ENCODE results near the gene CRYZL1. TPM values are rescaled to one million over a fixed set of nuclear protein-coding genes. Genes with fewer than 3 reads are reported as not detected.

Gene CRYZL1
- total and polyA plus RNA-seq, 5 donors from 2014 or later = 27.2 to 35.7 (median 31.5) TPM

DNA sequence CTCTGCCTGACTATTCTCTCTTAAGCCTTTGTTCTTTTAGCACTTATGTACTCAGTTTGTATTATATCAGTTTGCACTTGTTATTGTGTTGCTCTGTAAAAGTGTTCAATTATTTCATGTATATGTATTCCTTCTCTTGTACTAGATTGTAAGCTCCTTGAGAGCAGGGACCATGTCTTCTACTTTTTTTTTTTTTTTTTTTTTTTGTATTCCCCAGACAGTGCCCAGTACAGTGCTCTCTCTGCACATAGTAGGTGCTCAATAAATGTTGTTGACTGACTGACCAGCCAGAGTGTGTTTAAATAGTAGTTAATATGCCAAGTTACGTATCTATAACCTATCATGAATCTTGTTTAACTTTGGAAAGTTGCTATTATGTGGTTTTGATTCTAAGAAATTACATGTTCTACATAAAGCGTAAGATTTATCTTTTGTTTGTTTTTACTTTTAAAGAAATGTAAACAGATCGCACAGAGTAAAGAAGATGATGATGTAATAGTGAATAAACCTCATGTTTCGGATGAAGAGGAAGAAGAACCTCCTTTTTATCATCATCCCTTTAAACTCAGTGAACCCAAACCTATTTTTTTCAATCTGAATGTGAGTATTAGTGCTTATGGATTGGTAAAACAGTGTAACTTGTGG lies 82.6 kb downstream of the CRYZL1 start:
- Mint-ChIP-seq H3K27me3 (no peaks in the 10 kb centered on the region), H3K27ac (no peak overlapping the region), H3K36me3 (peaks cover 77% of the 10 kb centered on the region), H3K4me1 (peaks cover 54 to 82% (median 71%) of the 10 kb centered on the region in 4 donors), H3K4me3 (peak overlapping the region in 2 of 4 donors; percentile 10 to 74), H3K9me3 (no peaks in the 10 kb centered on the region)
- H3K36me3 ChIP-seq (ENCODE audit: control insufficient read depth, insufficient read depth, low read length) = peaks cover 83% of the 10 kb centered on the region
- no peak for ATAC-seq (ENCODE audit: low read depth in 2 of 2)
- peaks cover 15% of the 10 kb centered on the region for H3K4me1 ChIP-seq (ENCODE audit: control insufficient read depth, insufficient read depth, low read length, poor library complexity, severe bottlenecking)
- no peaks in the 10 kb centered on the region for H3K27me3 ChIP-seq (ENCODE audit: control insufficient read depth, insufficient read depth, low read length)
- H3K4me3 ChIP-seq (ENCODE audit: low read depth, low read length) = no peak overlapping the region
- no peaks in the 10 kb centered on the region for H3K9me3 ChIP-seq (ENCODE audit: control insufficient read depth in 2 of 2, low read length in 2 of 2)
- no peak overlapping the region for H3K27ac ChIP-seq (ENCODE audit: insufficient read depth, low read length, poor library complexity, severe bottlenecking)
- DNase-seq = no peak

DNA sequence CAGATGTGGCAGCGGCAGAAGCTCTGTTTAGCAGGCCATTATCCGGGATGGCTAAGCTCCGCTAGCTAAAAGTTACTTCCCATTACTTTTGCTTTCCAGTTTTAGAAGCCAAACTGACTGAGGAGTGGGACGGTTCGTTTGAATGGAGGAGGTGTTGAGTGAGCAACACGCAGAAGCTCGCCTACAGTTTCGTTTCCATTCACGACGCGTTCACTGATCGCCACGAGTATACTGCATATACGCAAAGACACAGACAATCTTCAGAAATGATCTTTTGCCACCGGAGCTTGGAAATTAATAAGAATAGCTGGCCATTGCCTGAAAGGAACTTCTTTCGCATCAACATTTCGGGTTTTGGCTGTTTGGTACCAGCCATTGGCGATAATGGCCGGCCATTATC lies 84.1 kb downstream of the CRYZL1 start:
- Mint-ChIP-seq H3K4me1 (peaks cover 47 to 82% (median 70%) of the 10 kb centered on the region in 4 donors), H3K27ac (no peak overlapping the region), H3K4me3 (peak overlapping the region in 1 of 4 donors; percentile 39), H3K27me3 (no peaks in the 10 kb centered on the region), H3K36me3 (peaks cover 81% of the 10 kb centered on the region), H3K9me3 (no peaks in the 10 kb centered on the region)
- no peaks in the 10 kb centered on the region for H3K9me3 ChIP-seq (ENCODE audit: control insufficient read depth in 2 of 2, low read length in 2 of 2)
- no peaks in the 10 kb centered on the region for H3K27me3 ChIP-seq (ENCODE audit: control insufficient read depth, insufficient read depth, low read length)
- ATAC-seq (ENCODE audit: low read depth in 2 of 2) (no peak), DNase-seq (no peak)
- H3K4me1 ChIP-seq (ENCODE audit: control insufficient read depth, insufficient read depth, low read length, poor library complexity, severe bottlenecking) = peaks cover 20% of the 10 kb centered on the region
- no peak overlapping the region for H3K27ac ChIP-seq (ENCODE audit: insufficient read depth, low read length, poor library complexity, severe bottlenecking)
- H3K4me3 ChIP-seq (ENCODE audit: low read depth, low read length) = no peak overlapping the region
- H3K36me3 ChIP-seq (ENCODE audit: control insufficient read depth, insufficient read depth, low read length) = peaks cover 85% of the 10 kb centered on the region

DNA sequence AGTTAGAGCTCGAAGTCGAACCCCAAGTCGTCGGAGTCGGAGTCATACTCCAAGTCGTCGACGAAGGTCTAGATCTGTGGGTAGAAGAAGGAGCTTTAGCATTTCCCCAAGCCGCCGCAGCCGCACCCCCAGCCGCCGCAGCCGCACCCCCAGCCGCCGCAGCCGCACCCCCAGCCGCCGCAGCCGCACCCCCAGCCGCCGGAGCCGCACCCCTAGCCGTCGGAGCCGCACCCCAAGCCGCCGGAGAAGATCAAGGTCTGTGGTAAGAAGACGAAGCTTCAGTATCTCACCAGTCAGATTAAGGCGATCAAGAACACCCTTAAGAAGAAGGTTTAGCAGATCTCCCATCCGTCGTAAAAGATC lies 86.6 kb downstream of the CRYZL1 start:
- H3K9me3 Mint-ChIP-seq = no peaks in the 10 kb centered on the region
- no peak for ATAC-seq (ENCODE audit: low read depth in 2 of 2)
- peaks cover 14% of the 10 kb centered on the region for H3K4me1 ChIP-seq (ENCODE audit: control insufficient read depth, insufficient read depth, low read length, poor library complexity, severe bottlenecking)

DNA sequence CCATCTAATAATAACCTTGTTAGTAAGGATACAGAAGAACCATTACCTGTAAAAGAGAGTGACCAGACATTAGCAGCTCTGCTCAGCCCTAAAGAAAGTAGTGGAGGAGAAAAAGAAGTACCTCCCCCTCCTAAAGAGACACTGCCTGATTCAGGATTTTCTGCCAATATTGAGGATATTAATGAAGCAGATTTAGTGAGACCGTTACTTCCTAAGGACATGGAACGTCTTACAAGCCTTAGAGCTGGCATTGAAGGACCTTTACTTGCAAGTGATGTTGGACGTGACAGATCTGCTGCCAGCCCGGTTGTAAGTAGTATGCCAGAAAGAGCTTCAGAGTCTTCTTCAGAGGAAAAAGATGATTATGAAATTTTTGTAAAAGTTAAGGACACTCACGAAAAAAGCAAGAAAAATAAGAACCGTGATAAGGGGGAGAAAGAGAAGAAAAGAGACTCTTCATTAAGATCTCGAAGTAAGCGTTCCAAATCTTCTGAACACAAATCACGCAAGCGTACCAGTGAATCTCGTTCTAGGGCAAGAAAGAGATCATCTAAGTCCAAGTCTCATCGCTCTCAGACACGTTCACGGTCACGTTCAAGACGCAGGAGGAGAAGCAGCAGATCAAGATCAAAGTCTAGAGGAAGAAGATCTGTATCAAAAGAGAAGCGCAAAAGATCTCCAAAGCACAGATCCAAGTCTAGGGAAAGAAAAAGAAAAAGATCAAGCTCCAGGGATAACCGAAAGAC lies 87.1 kb downstream of the CRYZL1 start:
- H3K27ac ChIP-seq (ENCODE audit: insufficient read depth, low read length, poor library complexity, severe bottlenecking) = no peak overlapping the region
- no peaks in the 10 kb centered on the region for H3K9me3 ChIP-seq (ENCODE audit: control insufficient read depth in 2 of 2, low read length in 2 of 2)
- H3K27me3 ChIP-seq (ENCODE audit: control insufficient read depth, insufficient read depth, low read length) = no peaks in the 10 kb centered on the region
- peak overlapping the region in 3 of 4 donors; percentile 51 to 64 (median 56) for H3K4me3 Mint-ChIP-seq
- no peaks in the 10 kb centered on the region for H3K9me3 Mint-ChIP-seq
- DNase-seq = no peak
- H3K4me1 ChIP-seq (ENCODE audit: control insufficient read depth, insufficient read depth, low read length, poor library complexity, severe bottlenecking) = peaks cover 14% of the 10 kb centered on the region
- H3K27ac Mint-ChIP-seq = peak overlapping the region in 1 of 3 donors; percentile 64
- peaks cover 85% of the 10 kb centered on the region for H3K36me3 ChIP-seq (ENCODE audit: control insufficient read depth, insufficient read depth, low read length)
- H3K36me3 Mint-ChIP-seq = peaks cover 70% of the 10 kb centered on the region
- H3K4me1 Mint-ChIP-seq = peaks cover 39 to 68% (median 57%) of the 10 kb centered on the region in 4 donors
- ATAC-seq (ENCODE audit: low read depth in 2 of 2) = no peak
- H3K4me3 ChIP-seq (ENCODE audit: low read depth, low read length) = no peak overlapping the region
- H3K27me3 Mint-ChIP-seq = no peaks in the 10 kb centered on the region

More for the DNA sequence above, 86.6 kb downstream of the CRYZL1 start:
- Histone ChIP-seq H3K4me3 (ENCODE audit: low read depth, low read length) (peak overlapping the region; percentile 7), H3K27ac (ENCODE audit: insufficient read depth, low read length, poor library complexity, severe bottlenecking) (no peak overlapping the region), H3K36me3 (ENCODE audit: control insufficient read depth, insufficient read depth, low read length) (peaks cover 85% of the 10 kb centered on the region), H3K27me3 (ENCODE audit: control insufficient read depth, insufficient read depth, low read length) (no peaks in the 10 kb centered on the region), H3K9me3 (ENCODE audit: control insufficient read depth in 2 of 2, low read length in 2 of 2) (no peaks in the 10 kb centered on the region)
- Mint-ChIP-seq H3K27me3 (no peaks in the 10 kb centered on the region), H3K4me1 (peaks cover 35 to 68% (median 57%) of the 10 kb centered on the region in 4 donors), H3K4me3 (peak overlapping the region in 2 of 4 donors; percentile 50 to 69), H3K36me3 (peaks cover 71% of the 10 kb centered on the region), H3K27ac (no peak overlapping the region)
- DNase-seq = no peak

DNA sequence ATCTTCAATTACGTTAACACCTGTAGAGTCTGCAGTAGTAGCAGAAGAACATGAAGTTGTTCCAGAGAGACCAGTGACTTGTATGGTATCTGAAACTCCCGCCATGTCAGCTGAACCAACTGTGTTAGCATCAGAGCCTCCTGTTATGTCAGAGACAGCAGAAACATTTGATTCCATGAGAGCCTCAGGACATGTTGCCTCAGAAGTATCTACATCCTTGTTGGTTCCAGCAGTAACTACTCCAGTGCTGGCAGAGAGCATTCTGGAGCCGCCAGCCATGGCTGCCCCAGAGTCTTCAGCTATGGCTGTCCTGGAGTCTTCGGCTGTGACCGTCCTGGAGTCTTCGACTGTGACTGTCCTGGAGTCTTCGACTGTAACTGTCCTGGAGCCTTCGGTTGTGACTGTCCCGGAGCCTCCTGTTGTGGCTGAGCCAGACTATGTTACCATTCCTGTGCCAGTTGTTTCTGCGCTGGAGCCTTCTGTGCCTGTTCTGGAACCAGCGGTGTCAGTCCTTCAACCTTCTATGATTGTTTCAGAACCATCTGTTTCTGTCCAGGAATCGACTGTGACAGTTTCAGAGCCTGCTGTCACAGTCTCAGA lies 88.4 kb downstream of the CRYZL1 start:
- no peak overlapping the region for H3K4me3 ChIP-seq (ENCODE audit: low read depth, low read length)
- H3K4me1 ChIP-seq (ENCODE audit: control insufficient read depth, insufficient read depth, low read length, poor library complexity, severe bottlenecking) = peaks cover 13% of the 10 kb centered on the region
- no peaks in the 10 kb centered on the region for H3K9me3 ChIP-seq (ENCODE audit: control insufficient read depth in 2 of 2, low read length in 2 of 2)
- Mint-ChIP-seq H3K4me1 (peaks cover 38 to 72% (median 57%) of the 10 kb centered on the region in 4 donors), H3K9me3 (no peaks in the 10 kb centered on the region), H3K36me3 (peaks cover 67% of the 10 kb centered on the region), H3K27ac (peak overlapping the region in 1 of 3 donors; percentile 32), H3K27me3 (no peaks in the 10 kb centered on the region), H3K4me3 (no peak overlapping the region)
- no peak overlapping the region for H3K27ac ChIP-seq (ENCODE audit: insufficient read depth, low read length, poor library complexity, severe bottlenecking)
- H3K36me3 ChIP-seq (ENCODE audit: control insufficient read depth, insufficient read depth, low read length) = peaks cover 85% of the 10 kb centered on the region
- no peak for DNase-seq
- ATAC-seq (ENCODE audit: low read depth in 2 of 2) = no peak
- H3K27me3 ChIP-seq (ENCODE audit: control insufficient read depth, insufficient read depth, low read length) = no peaks in the 10 kb centered on the region

DNA sequence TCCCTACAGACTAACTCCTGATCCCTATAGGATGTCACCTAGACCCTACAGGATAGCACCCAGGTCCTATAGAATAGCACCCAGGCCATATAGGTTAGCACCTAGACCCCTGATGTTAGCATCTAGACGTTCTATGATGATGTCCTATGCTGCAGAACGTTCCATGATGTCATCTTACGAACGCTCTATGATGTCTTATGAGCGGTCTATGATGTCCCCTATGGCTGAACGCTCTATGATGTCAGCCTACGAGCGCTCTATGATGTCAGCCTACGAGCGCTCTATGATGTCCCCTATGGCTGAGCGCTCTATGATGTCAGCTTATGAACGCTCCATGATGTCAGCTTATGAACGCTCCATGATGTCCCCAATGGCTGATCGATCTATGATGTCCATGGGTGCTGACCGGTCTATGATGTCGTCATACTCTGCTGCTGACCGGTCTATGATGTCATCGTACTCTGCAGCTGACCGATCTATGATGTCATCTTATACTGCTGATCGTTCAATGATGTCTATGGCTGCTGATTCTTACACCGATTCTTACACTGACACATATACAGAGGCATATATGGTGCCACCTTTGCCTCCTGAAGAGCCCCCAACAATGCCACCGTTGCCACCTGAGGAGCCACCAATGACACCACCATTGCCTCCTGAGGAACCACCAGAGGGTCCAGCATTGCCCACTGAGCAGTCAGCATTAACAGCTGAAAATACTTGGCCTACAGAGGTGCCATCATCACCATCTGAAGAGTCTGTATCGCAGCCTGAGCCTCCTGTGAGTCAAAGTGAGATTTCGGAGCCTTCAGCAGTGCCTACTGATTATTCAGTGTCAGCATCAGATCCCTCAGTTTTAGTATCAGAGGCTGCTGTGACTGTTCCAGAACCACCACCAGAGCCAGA lies 89.2 kb downstream of the CRYZL1 start:
- ATAC-seq (ENCODE audit: low read depth in 2 of 2) (no peak), DNase-seq (no peak)
- no peaks in the 10 kb centered on the region for H3K27me3 ChIP-seq (ENCODE audit: control insufficient read depth, insufficient read depth, low read length)
- H3K36me3 ChIP-seq (ENCODE audit: control insufficient read depth, insufficient read depth, low read length) = peaks cover 82% of the 10 kb centered on the region
- no peak overlapping the region for H3K27ac ChIP-seq (ENCODE audit: insufficient read depth, low read length, poor library complexity, severe bottlenecking)
- Mint-ChIP-seq H3K36me3 (peaks cover 60% of the 10 kb centered on the region), H3K9me3 (no peaks in the 10 kb centered on the region), H3K27me3 (no peaks in the 10 kb centered on the region), H3K4me1 (peaks cover 36 to 71% (median 52%) of the 10 kb centered on the region in 4 donors), H3K4me3 (peak overlapping the region in 2 of 4 donors; percentile 19 to 54), H3K27ac (peak overlapping the region in 2 of 3 donors; percentile 32 to 67)
- no peak overlapping the region for H3K4me3 ChIP-seq (ENCODE audit: low read depth, low read length)
- no peaks in the 10 kb centered on the region for H3K9me3 ChIP-seq (ENCODE audit: control insufficient read depth in 2 of 2, low read length in 2 of 2)
- peaks cover 11% of the 10 kb centered on the region for H3K4me1 ChIP-seq (ENCODE audit: control insufficient read depth, insufficient read depth, low read length, poor library complexity, severe bottlenecking)

DNA sequence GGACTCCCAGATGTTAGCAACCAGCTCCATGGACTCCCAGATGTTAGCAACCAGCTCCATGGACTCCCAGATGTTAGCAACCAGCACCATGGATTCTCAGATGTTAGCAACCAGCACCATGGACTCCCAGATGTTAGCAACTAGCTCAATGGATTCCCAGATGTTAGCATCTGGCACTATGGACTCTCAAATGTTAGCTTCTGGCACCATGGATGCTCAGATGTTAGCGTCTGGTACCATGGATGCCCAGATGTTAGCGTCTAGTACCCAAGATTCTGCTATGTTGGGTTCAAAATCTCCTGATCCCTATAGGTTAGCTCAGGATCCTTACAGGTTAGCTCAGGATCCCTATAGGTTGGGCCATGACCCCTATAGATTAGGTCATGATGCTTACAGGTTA lies 89.9 kb downstream of the CRYZL1 start:
- Mint-ChIP-seq H3K27me3 (no peaks in the 10 kb centered on the region), H3K36me3 (peaks cover 53% of the 10 kb centered on the region), H3K27ac (no peak overlapping the region), H3K9me3 (no peaks in the 10 kb centered on the region), H3K4me1 (peaks cover 36 to 70% (median 48%) of the 10 kb centered on the region in 4 donors), H3K4me3 (peak overlapping the region in 1 of 4 donors; percentile 54)
- Histone ChIP-seq H3K9me3 (ENCODE audit: control insufficient read depth in 2 of 2, low read length in 2 of 2) (no peaks in the 10 kb centered on the region), H3K27ac (ENCODE audit: insufficient read depth, low read length, poor library complexity, severe bottlenecking) (no peak overlapping the region), H3K4me3 (ENCODE audit: low read depth, low read length) (no peak overlapping the region), H3K36me3 (ENCODE audit: control insufficient read depth, insufficient read depth, low read length) (peaks cover 82% of the 10 kb centered on the region), H3K27me3 (ENCODE audit: control insufficient read depth, insufficient read depth, low read length) (no peaks in the 10 kb centered on the region), H3K4me1 (ENCODE audit: control insufficient read depth, insufficient read depth, low read length, poor library complexity, severe bottlenecking) (peaks cover 8% of the 10 kb centered on the region)
- ATAC-seq (ENCODE audit: low read depth in 2 of 2) (no peak), DNase-seq (no peak)

All from CD4-positive, CD25-positive, alpha-beta regulatory T cell (primary cell).